T-cell (primary cell): ENCODE measurements around the gene IHH. TPM values are rescaled to one million over a fixed set of nuclear protein-coding genes. Genes with fewer than 3 reads are reported as not detected.

Source experiments
- ATAC-seq, 4 experiments: fragments of 200-7000 bp in 3 of 4; fragments of 150-1000 bp in 1 of 4; cut with Tn5 transposase; replicated peaks in 1 of 4; 1 replicate in 3 of 4; 2 replicates in 1 of 4; pipeline ENCODE4 v1.10.0; 2021; ENCODE audit warnings: moderate library complexity in 3 of 4, mild to moderate bottlenecking in 2 of 4, moderate number of reproducible peaks in 1 of 4
- CTCF ChIA-PET, 2 donors: fragments of 300-600 bp; sonication (Branson Sonifier 250); formaldehyde crosslinking; loops; one replicate each; lab custom pipeline; 2022; ENCODE audit warnings: antibody characterized with exemption in 2 of 2; lab: Charles Lee
- POLR2A ChIA-PET, 2 donors: fragments of 300-600 bp; sonication (Branson Sonifier 250); formaldehyde crosslinking; loops; one replicate each; lab custom pipeline; 2022; ENCODE audit warnings: antibody characterized with exemption in 2 of 2; lab: Charles Lee
- DNase-seq, 35 experiments: peaks; one replicate each; pipeline versions ENCODE4 v3.0.0 to v3.0.0-alpha.2; 2013 to 2023
- H3K27ac ChIP-seq: one replicate; pipeline ENCODE4 v1.5.1; 2013; ENCODE audit warnings: low read length
- H3K27me3 ChIP-seq, 2 experiments: replicated peaks in 1 of 2; 1 replicate in 1 of 2; 2 replicates in 1 of 2; pipeline versions ENCODE4 v1.6.1 to v1.7.0; 2013; ENCODE audit warnings: low read length in 1 of 2, mixed read lengths in 1 of 2; ENCODE audit not compliant: control insufficient read depth in 2 of 2, insufficient read depth in 2 of 2; ENCODE audit errors: extremely low read depth in 1 of 2
- H3K36me3 ChIP-seq, 2 donors: 1 replicate in 1 of 2; 2 replicates in 1 of 2; pipeline versions ENCODE4 v1.6.1 to v1.7.0; 2013; ENCODE audit warnings: low read length in 1 of 2; ENCODE audit not compliant: control insufficient read depth in 2 of 2, insufficient read depth in 1 of 2; ENCODE audit errors: extremely low read depth in 1 of 2
- H3K4me1 ChIP-seq, 2 experiments: 1 replicate in 1 of 2; 2 replicates in 1 of 2; pipeline versions ENCODE4 v1.6.1 to v1.7.0; 2013; ENCODE audit warnings: low read length in 2 of 2, mixed read lengths in 1 of 2; ENCODE audit not compliant: insufficient read depth in 2 of 2, control insufficient read depth in 1 of 2; ENCODE audit errors: extremely low read depth in 1 of 2
- H3K4me3 ChIP-seq, 2 donors: 1 replicate in 1 of 2; 2 replicates in 1 of 2; pipeline versions ENCODE4 v1.5.1 to v1.7.0; 2013; ENCODE audit warnings: mild to moderate bottlenecking in 2 of 2, low read length in 1 of 2, moderate library complexity in 1 of 2; ENCODE audit not compliant: control insufficient read depth in 1 of 2; ENCODE audit errors: extremely low read depth in 1 of 2
- H3K9me3 ChIP-seq: 2 replicates; pipeline ENCODE4 v1.7.0; 2013
- H3K27ac Mint-ChIP-seq, 2 donors: one replicate each; pipeline ENCODE4 v1.8.0; 2020 to 2021; ENCODE audit warnings: mild to moderate bottlenecking in 2 of 2, mixed read lengths in 2 of 2
- H3K27me3 Mint-ChIP-seq, 2 donors: one replicate each; pipeline ENCODE4 v1.8.0; 2021 to 2022; ENCODE audit warnings: mixed read lengths in 2 of 2
- H3K36me3 Mint-ChIP-seq: one replicate; pipeline ENCODE4 v1.8.0; 2021; ENCODE audit warnings: mixed read lengths
- H3K4me1 Mint-ChIP-seq, 3 donors: one replicate each; pipeline ENCODE4 v1.8.0; 2020 to 2022; ENCODE audit warnings: mixed read lengths in 3 of 3, mild to moderate bottlenecking in 1 of 3
- H3K4me3 Mint-ChIP-seq, 3 donors: one replicate each; pipeline ENCODE4 v1.8.0; 2020 to 2022; ENCODE audit warnings: mild to moderate bottlenecking in 3 of 3, mixed read lengths in 3 of 3, moderate library complexity in 3 of 3
- H3K9me3 Mint-ChIP-seq, 3 donors: one replicate each; pipeline ENCODE4 v1.8.0; 2020 to 2022; ENCODE audit warnings: mixed read lengths in 3 of 3
- WGBS: methylation state at CpG from one replicate; pipeline ENCODE4 v1.1.5; 2013; ENCODE audit warnings: missing lambda C conversion rate; ENCODE audit not compliant: insufficient coverage; 5-methylcytosine and 5-hydroxymethylcytosine counted together
- total RNA-seq, 35 experiments: library from RNA in 6 of 35; stranded (reverse) in 6 of 35; fragments of 120-200 nt in 1 of 35; gene quantifications; one replicate each; pipeline versions ENCODE4 v1.2.1 to v1.2.4 and lab custom pipeline; 2013 to 2026

IHH gene
- total RNA-seq, 5 donors from 2014 or later (not counting 1 experiment from before 2014, with no cell fraction given): 0.12 to 0.28 TPM; not detected in 3

GRCh38 chr2:219054956-219055903, 5.5 kb downstream of the IHH start:
- H3K27ac ChIP-seq: no peak overlapping the region
- H3K4me3 Mint-ChIP-seq: no peak overlapping the region
- no peaks in the 10 kb centered on the region for H3K9me3 ChIP-seq
- no peaks in the 10 kb centered on the region for H3K36me3 ChIP-seq
- no peaks in the 10 kb centered on the region for H3K9me3 Mint-ChIP-seq
- peaks cover 0 to 30% of the 10 kb centered on the region in 2 experiments for H3K4me1 ChIP-seq
- POLR2A ChIA-PET: no interaction called here
- DNase-seq (no peak), ATAC-seq (no peak)
- H3K36me3 Mint-ChIP-seq: no peaks in the 10 kb centered on the region
- H3K27ac Mint-ChIP-seq: no peak overlapping the region
- H3K4me1 Mint-ChIP-seq: peaks cover 16 to 26% (median 22%) of the 10 kb centered on the region in 3 donors
- CTCF ChIA-PET: interaction anchor here in 1 of 2 donors (0.5 to 1.5 kb wide), 3 partner anchors 16 to 64 kb away, joined by 3 read pairs; no protein-coding TSS in a partner anchor
- peaks cover 44 to 75% of the 10 kb centered on the region in 2 donors for H3K27me3 Mint-ChIP-seq
- WGBS: 87% methylated on average over 32 of the region's 43 CpGs
- H3K27me3 ChIP-seq: peaks cover 11 to 82% of the 10 kb centered on the region in 2 experiments
- no peak overlapping the region for H3K4me3 ChIP-seq

GRCh38 chr2:219049282-219049681, 11.4 kb downstream of the IHH start:
- Mint-ChIP-seq H3K27ac (no peak overlapping the region), H3K27me3 (peaks cover 61 to 69% of the 10 kb centered on the region in 2 donors)
- CTCF ChIA-PET: interaction anchor here in 1 of 2 donors (0.5 kb wide), 1 partner anchor 436 kb away, joined by 5 read pairs; no protein-coding TSS in a partner anchor

GRCh38 chr2:219045937-219046550, 14.7 kb downstream of the IHH start:
- CTCF ChIA-PET: no interaction called here
- ATAC-seq: no peak
- no peaks in the 10 kb centered on the region for H3K36me3 Mint-ChIP-seq
- peaks cover 8 to 13% (median 8%) of the 10 kb centered on the region in 3 donors for H3K4me1 Mint-ChIP-seq
- Histone ChIP-seq H3K4me1 (peaks cover 0 to 4% of the 10 kb centered on the region in 2 experiments), H3K4me3 (no peak overlapping the region), H3K9me3 (no peaks in the 10 kb centered on the region), H3K36me3 (no peaks in the 10 kb centered on the region), H3K27ac (no peak overlapping the region), H3K27me3 (peaks cover 2 to 60% of the 10 kb centered on the region in 2 experiments)
- H3K4me3 Mint-ChIP-seq: no peak overlapping the region
- POLR2A ChIA-PET: no interaction called here
- no peaks in the 10 kb centered on the region for H3K9me3 Mint-ChIP-seq
- peaks cover 67 to 79% of the 10 kb centered on the region in 2 donors for H3K27me3 Mint-ChIP-seq
- WGBS: 12% methylated on average over 5 of the region's 6 CpGs
- peak in 1 of 35 experiments; percentile 28 for DNase-seq
- no peak overlapping the region for H3K27ac Mint-ChIP-seq

More at GRCh38 chr2:219049282-219049681, 11.4 kb downstream of the IHH start:
- no peaks in the 10 kb centered on the region for H3K9me3 Mint-ChIP-seq
- H3K36me3 Mint-ChIP-seq: no peaks in the 10 kb centered on the region
- no peak overlapping the region for H3K4me3 Mint-ChIP-seq
- 64% methylated on average over 1 of the region's 6 CpGs for WGBS
- Histone ChIP-seq H3K4me3 (no peak overlapping the region), H3K4me1 (no peaks in the 10 kb centered on the region), H3K9me3 (no peaks in the 10 kb centered on the region), H3K27ac (no peak overlapping the region), H3K36me3 (no peaks in the 10 kb centered on the region), H3K27me3 (peaks cover 2 to 57% of the 10 kb centered on the region in 2 experiments)
- DNase-seq (no peak), ATAC-seq (no peak)
- H3K4me1 Mint-ChIP-seq: no peaks in the 10 kb centered on the region
- POLR2A ChIA-PET: no interaction called here

- Histone ChIP-seq H3K4me3 (no peak overlapping the region), H3K36me3 (no peaks in the 10 kb centered on the region), H3K27ac (no peak overlapping the region), H3K27me3 (peaks cover 2 to 55% of the 10 kb centered on the region in 2 experiments), H3K4me1 (peaks cover 0 to 4% of the 10 kb centered on the region in 2 experiments), H3K9me3 (no peaks in the 10 kb centered on the region)
- Mint-ChIP-seq H3K36me3 (no peaks in the 10 kb centered on the region), H3K27ac (no peak overlapping the region), H3K4me3 (no peak overlapping the region), H3K4me1 (peaks cover 10 to 16% (median 12%) of the 10 kb centered on the region in 3 donors), H3K9me3 (no peaks in the 10 kb centered on the region), H3K27me3 (peaks cover 54 to 78% of the 10 kb centered on the region in 2 donors)
- 81% methylated on average over 2 of the region's 2 CpGs for WGBS
- ATAC-seq (no peak), DNase-seq (no peak)
- POLR2A ChIA-PET: no interaction called here
- CTCF ChIA-PET: interaction anchor here (0.6 to 1.2 kb wide), 4 partner anchors 11 to 855 kb away, joined by 3 to 6 read pairs (median 4); no protein-coding TSS in a partner anchor
These were observed 18.0 kb downstream of the IHH start for GRCh38 chr2:219042750-219043149.

- peaks cover 2 to 61% of the 10 kb centered on the region in 2 experiments for H3K27me3 ChIP-seq
- H3K27me3 Mint-ChIP-seq: peaks cover 53 to 80% of the 10 kb centered on the region in 2 donors
- H3K9me3 ChIP-seq: no peaks in the 10 kb centered on the region
- peaks cover 0 to 4% of the 10 kb centered on the region in 2 experiments for H3K4me1 ChIP-seq
- H3K36me3 Mint-ChIP-seq: no peaks in the 10 kb centered on the region
- no peak overlapping the region for H3K4me3 Mint-ChIP-seq
- ChIA-PET CTCF (interaction anchor here in 1 of 2 donors (0.6 to 1.0 kb wide), 2 partner anchors 60 to 113 kb away, joined by 3 to 4 read pairs; no protein-coding TSS in a partner anchor), POLR2A (no interaction called here)
- ATAC-seq (no peak), DNase-seq (no peak)
- no peaks in the 10 kb centered on the region for H3K9me3 Mint-ChIP-seq
- no peak overlapping the region for H3K4me3 ChIP-seq
- no peak overlapping the region for H3K27ac ChIP-seq
- H3K36me3 ChIP-seq: no peaks in the 10 kb centered on the region
- no peak overlapping the region for H3K27ac Mint-ChIP-seq
- no CpG with 5 or more reads among the region's 4 CpGs for whole genome bisulfite sequencing
- peaks cover 10 to 16% (median 12%) of the 10 kb centered on the region in 3 donors for H3K4me1 Mint-ChIP-seq
These were observed 18.6 kb downstream of the IHH start for GRCh38 chr2:219042157-219042556.

- H3K27me3 Mint-ChIP-seq: peaks cover 48 to 76% of the 10 kb centered on the region in 2 donors
- ATAC-seq: peak; percentile 45 to 73 (median 56)
- WGBS: 5% methylated on average over 21 of the region's 21 CpGs
These were observed 19.5 kb downstream of the IHH start, which contains the start of gene CFAP65 for GRCh38 chr2:219041252-219041651. Gene CFAP65, minus strand, starts transcription at chr2:219041516. Its CDS starts 2,468 bp downstream, at chr2:219039048.

More at GRCh38 chr2:219041252-219041651, 19.5 kb downstream of the IHH start, which contains the start of gene CFAP65:
- H3K36me3 Mint-ChIP-seq: no peaks in the 10 kb centered on the region
- H3K4me3 Mint-ChIP-seq: peak within 1 kb of the TSS; percentile 48 to 59 (median 50)
- peaks cover 0 to 4% of the 10 kb centered on the region in 2 experiments for H3K4me1 ChIP-seq
- peak in 7 of 35 experiments; percentile 23 to 43 (median 33) for DNase-seq
- H3K9me3 ChIP-seq: no peaks in the 10 kb centered on the region
- H3K9me3 Mint-ChIP-seq: no peaks in the 10 kb centered on the region
- peak within 1 kb of the TSS in 1 of 2 donors; percentile 56 for H3K4me3 ChIP-seq
- peaks cover 10 to 16% (median 12%) of the 10 kb centered on the region in 3 donors for H3K4me1 Mint-ChIP-seq
- H3K36me3 ChIP-seq: no peaks in the 10 kb centered on the region
- ChIA-PET POLR2A (interaction anchor here in 1 of 2 donors (0.6 kb wide), 1 partner anchor 458 kb away, joined by 4 read pairs; no protein-coding TSS in a partner anchor), CTCF (interaction anchor here (1.0 to 1.3 kb wide), 3 partner anchors 11 to 13 kb away, joined by 3 to 5 read pairs (median 3); no protein-coding TSS in a partner anchor)
- H3K27ac Mint-ChIP-seq: no peak within 1 kb of the TSS
- H3K27ac ChIP-seq: no peak within 1 kb of the TSS
- peaks cover 2 to 59% of the 10 kb centered on the region in 2 experiments for H3K27me3 ChIP-seq
